HT-29 (cell line): ENCODE data around the gene PPP2CA. TPM values are rescaled to one million over a fixed set of nuclear protein-coding genes. Genes with fewer than 3 reads are reported as not detected.
A peak's percentile ranks its signal among the peaks of the same experiment; 100 is the strongest.
"Not testable (repeated sequence)": the region's sequence is repeated elsewhere in the genome, so short reads cannot be mapped to it uniquely, and the experiment has no call there.

Experiments used
- DNase-seq: peaks from one replicate; pipeline ENCODE4 v3.0.0-alpha.2; 2015; ENCODE audit warnings: low spot score
- total RNA-seq: library from RNA; depleted of rRNA; stranded (reverse); fragments of >200 nt; shearing (Covaris generic); gene quantifications from 2 replicates; pipeline ENCODE4 v1.2.3, GENCODE V29; 2014

Gene PPP2CA
- total RNA-seq, 1 experiment from 2014 or later, result 212 TPM

DNA sequence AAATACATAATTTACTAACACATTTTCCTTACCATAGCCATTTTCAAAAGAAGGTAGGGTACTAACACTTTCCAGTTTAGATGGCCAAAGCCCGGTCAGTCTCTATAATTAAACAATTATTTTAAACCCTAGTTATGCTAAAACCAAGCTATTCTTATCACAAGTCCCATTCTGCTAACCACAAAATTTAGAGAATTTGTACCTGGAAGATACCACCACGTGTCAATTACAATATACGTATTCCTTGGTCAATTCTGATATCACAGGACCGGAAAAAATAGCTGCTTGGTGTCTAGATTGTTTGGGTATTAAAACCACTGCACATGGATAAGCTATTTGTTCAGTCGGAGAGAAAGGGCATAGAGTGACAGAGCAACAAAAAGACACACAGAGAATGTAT is 30.2 kb downstream of the PPP2CA start:
- DNase-seq, result no peak

DNA sequence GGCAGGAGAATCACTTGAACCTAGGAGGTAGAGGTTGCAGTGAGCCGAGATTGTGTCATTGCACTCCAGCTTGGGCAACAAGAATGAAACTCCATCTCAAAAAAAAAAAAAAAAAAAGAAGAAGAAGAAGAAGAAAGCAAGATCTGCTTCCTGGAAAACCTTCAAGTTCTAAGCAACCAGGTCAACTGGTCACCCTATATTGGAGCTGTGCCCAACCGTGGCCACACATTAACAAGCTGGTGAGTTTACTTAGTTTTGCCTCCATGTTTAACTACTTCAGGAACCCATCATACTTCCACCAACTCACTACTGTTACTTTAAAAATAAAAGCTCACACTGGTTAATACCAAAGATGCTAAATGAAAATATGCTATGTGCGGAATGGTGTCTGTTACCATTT is 36.8 kb downstream of the PPP2CA start:
- DNase-seq, result peak; percentile 44

DNA sequence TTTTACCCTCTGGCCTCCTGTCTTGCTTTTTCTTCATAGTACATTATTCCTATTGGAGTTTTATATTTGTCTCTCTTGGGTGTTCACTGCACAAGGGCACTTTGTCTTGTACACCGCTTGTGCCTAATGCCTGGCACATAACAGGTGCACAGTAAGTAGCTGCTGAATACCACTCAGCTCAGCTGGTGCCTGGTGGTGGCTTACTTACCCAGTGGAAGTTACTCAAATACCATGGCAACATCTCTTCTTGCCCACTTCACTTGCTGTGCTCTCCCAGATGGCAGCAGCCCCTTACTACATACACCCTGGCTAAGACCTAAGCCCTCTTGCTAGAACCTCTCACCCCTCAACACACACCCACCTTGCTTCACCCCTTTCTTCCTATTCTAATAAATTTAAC is 37.8 kb downstream of the PPP2CA start:
- DNase-seq, result no peak

DNA sequence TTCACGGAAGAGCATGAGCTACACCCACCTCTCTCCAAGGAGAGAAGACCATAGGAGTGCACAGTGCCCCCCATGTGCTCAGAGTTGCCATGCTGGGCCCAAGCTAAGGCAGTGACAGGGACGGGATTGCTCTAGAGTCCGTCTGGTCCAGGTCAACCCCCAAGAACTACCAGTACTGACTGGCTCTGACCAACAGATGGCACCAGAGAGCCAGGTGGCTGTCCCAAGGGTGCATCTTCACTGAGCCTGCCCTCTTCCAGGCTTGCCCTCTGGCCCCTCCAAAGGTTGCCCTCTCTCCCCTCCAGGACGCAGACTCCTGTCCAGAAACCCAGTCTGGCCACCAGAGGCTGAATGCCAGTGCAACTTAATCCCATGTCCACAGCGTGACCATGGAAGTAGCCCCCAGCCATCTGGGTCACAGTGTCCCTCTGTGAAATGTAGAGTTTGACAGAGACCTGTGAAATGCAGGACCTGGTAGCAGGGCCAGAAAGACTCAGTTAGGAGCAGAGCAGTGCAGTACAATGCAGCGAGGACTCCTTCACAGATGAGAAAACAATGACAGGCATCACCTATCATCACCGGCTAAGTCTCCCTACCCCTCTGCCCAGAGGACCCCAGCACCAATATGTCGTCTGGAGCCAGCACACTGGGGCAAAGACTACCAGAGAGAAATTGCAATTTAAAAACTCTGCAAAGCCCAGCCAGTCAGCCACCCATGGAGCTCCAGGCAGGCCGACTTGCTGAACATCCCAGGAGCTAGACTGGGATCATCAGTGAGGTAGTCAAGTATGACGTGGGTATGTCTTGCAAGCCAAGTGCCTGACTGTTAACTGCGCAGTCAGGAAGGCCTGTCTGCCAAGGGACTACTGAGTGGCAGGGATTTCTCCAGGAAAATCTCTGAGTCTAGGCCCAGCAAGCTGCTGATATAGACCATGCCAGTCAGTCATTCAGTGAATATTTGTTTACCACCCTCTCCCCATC is 41.4 kb downstream of the PPP2CA start:
- DNase-seq, result peak; percentile 92

DNA sequence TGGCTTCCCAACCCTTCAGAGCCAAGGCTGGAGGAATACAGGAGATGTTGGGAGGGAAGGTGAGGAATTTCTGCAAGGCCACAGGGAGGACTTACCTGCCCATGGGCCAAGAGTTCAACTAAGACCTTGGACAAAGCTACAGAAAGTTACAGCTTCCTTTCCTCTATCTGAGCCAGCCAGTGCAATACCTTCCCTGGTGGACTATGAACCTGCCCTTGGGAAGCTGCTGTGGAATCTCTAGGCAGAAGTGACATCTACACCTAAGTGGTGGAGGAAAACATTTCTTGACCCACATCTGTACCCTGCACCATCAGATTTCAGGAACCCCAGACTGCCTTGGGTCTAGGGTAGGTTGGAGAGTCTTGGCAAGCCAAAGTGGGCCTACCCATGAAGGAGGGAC is 42.4 kb downstream of the PPP2CA start:
- DNase-seq, result no peak

DNA sequence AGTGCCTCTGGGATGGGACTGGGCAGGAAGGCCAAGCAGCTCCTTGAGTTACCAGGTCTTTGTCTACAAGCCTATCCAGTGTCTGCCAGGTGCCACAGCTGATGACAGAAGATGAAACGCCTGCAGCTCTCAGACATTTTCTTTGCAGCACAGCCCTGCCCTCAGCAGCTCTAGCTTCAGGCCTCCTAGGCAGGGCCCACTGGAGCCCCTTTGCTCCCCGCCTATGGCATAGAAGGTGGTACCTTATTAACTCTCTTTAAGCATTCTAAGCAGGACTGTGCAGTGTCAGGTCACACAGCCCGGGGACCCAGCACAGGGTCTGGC is 47.8 kb downstream of the PPP2CA start:
- DNase-seq, result no peak

DNA sequence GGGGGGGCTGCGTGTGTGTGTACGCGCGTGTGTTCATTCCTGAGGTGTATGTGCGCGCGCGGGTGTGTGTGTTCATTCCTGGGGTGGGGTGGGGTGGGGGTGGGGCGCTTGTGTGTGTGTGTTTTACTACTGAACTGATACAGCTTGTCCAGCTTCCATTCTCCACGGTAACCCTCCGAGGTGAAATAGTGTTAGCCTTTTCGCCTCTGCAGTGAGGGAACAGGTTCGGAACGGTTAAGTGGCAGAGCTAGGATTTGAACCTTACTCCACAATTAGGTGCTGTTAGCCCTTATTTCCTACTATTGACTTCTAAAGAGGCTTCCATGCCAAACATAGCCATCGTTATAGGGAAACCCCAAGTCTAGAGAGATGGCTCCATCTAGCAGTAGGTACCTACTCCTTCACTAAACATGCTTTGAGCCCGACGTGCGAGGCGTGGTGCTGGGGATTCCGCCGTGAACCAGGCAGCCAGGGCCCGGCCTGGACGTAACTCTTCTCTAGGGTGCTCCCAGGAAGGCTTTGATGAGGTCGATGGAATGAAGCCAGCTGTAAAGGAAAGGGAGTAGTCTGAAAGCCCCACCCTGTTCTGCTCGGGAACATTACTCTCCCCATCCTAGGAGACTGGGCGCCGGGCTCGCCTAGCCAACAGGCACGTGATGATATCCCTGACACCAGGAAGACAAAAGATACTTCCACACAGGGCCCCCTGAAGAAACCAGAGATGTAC is 48.3 kb downstream of the PPP2CA start:
- DNase-seq, result peak; percentile 87

DNA sequence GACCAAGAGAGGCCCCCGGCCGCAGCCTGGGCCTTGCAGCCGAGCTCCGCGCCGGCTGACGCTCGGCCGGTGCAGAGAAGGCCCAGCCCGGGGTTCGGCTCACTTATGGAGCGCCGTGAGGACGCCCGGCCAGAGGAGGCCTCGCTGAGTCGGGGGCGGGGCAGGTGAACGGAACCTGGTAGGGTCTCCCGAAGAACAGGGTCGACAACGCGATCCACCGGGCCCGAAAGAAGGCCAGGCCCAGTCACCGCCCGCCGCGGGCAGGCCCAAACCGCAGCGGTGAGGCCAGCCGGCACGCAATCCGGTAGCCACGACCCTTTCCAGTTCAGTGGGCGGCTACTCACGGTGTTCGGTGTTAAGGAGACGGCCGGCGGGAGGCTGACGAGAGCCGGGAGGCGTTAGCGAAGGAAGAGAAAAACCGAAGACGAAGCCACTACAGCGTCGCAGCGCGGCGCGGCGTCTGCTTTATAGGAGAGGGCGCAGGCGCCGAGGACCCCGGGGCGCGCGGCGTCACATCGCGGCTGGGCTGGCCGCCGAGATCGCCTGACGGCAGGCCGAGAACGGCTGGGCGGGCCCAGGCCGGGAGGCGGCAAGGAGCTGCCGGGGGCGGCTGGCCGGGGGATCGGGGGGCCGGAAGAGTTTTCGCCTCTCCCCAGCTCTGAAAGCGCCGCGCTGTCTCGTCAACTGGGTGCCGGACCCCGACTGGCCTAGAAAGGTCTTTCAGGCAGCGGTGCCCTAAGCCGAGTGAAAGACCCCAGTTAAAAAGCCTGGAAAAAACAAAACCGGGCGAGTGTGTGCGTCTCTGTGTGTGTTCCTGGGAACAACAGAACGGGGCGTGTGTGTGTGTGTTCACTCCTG is 49.1 kb downstream of the PPP2CA start, which contains the start of gene SKP1:
SKP1 (minus strand) TSS at position 440 of the 858 bp plus-strand sequence. CDS start 2,928 bp downstream, outside the sequence.
- peak; percentile 92 for DNase-seq

DNA sequence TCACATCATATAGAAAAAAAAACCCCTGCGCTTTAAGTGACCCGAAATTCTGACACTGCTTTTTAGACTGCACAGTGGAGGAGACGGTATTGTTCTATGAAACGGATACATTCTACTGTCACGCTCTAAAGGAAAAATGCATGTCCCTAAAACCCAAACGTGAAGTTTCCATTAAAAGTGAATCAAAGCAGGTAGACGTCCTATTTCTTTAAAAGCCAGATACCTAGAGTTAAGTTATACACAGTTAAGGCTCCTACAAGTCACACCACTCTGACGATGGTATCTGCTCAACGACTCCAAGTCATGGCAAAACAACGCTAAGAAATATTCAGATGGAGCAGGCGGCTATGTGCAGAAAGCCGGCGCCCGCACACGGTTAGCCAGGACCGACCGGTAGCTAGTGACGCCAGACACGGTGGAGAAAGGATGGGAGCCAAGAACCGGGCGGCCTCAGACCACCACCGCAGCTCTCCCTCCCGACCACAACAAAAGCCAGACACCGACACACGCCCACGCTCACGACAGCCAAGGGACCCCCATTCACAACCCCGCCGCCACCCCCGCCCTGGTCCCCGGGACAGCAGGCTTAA is 49.9 kb downstream of the PPP2CA start:
- DNase-seq, result peak; percentile 62

DNA sequence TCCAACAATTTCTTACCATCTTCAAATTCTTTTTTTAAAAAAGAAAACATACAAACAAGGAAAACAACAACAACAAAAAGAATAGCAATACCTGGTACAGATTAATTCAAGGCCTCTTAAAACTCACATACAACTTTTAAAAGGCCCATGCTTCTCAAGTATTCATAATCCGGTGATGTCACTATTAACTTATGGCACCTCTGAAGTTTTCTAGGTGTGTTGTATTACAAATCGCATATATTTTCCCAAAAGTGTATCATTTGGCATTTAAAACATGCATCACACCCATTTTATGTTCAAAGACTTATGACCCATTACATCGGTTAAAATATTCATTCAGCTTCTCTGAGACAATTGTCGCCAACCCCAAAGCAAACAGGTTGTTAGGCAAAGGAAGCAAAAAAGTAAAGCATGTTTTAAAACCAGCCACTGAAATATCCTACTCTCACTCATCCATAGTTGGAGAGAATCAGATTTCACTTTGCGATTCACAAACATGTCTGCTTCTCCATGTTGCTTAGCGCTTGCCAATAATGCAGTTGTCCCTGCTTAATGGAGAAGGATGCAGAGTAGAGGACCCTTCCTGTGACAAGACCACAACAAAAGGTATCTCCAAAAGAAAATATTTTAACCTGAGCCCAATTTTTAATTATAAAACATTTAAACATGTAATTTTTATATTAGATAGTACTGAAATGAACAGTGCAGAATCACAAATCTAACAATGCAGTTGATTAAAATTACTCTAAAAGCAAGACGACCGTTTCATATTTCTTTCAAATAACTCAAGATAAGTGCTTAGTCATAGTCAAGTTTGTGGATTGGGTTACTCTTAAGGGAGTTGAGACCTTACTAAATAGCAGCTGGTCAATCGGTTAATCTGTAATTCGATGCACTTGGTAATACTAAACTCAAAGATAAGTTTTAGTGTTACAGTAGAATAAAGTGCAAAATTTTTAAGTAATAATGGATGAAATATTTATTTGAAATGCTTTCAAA is 50.7 kb downstream of the PPP2CA start:
- DNase-seq, result peak; percentile 55

DNA sequence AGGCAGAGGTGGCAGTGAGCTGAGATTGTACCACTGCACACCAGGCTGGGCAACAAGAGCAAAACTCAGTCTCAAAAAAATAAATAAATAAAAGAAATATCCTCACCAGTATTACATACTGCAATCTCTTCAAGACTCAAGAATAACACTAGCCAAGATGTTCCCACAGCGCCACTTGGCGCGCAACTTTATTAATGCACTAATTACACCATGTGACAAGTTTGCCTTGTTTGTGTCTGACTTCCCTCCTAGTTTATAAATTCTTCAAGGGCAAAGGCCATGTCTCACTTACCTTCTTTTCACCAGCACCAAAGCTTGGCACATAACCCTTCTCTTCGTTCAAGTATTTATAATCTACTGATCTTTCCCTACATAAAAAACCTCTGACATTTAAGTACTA is 53.9 kb downstream of the PPP2CA start:
- DNase-seq, result peak; percentile 54

DNA sequence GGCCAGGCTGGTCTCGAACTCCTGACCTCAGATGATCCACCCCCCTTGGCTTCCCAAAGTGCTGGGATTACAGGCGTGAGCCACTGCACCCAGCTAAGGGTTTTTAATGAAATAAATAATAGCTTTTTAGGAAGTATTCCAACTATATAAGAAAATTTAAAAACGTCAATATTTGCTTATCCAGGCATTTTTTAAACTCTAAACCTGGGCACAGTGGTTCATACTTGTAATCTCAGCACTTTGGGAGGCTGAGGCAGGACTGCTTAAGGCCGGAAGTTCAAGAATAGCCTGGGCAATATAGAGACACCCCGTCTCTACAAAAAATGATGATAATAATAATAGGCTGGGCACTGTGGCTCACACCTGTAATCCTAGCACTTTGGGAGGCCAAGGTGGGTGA is 63.3 kb downstream of the PPP2CA start:
- no peak for DNase-seq

DNA sequence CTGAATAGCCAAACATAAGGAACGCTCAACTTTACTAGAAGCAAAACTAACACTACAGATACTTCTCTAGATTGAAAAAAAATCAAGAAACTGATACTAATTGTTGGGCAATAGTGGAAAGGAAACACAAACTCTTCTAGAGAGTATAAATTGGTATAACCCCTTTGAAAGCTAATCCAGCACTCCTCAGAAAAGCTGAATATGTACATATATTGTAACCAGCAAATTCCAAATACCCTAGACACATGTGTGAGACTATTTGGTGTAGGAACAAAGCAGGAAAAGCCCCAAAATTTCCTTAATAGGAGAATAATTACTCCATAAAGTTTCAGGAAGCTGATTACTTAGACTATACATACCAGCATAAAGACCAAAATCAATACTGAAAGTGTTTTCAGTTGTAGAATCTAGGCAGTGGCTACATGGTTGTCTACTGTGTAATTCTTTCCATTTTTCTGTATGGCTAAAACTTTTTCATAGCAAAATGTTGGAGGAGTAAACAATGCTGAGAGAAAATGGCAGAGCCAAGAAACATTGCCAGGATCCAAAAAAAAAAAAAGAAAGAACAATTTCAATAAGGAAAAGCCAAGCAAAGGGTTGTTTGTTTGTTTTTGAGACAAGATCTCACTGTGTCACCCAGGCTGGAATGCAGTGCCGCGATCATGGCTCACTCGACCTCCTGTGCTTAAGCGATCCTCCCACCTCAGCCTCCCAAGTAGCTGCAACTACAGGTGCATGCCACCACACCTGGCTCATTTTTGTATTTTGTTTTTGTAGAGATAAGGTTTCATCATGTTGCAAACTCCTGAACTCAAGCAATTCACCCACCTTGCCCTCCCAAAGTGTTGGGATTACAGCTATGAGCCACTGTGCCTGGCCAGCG is 64.1 kb downstream of the PPP2CA start:
- no peak for DNase-seq

DNA sequence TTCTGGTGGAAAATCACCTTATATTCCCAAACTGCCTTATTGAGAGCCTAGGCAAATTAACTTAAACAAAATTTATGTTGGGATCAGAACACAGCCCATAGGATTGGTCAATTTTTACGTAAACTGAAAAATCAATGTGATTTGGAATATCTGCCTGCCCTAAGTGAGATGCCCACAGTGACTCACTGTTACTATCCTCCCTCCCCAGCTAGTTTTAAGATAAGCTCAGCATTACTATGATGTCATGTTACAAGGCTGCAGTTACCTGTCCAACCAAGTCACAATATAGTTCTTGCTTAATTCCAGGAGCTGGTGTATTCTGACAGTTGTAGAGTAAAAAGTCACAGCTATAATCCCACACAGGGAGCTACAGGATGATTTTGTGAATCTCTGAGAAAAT is 72.2 kb downstream of the PPP2CA start:
- DNase-seq, result no peak

DNA sequence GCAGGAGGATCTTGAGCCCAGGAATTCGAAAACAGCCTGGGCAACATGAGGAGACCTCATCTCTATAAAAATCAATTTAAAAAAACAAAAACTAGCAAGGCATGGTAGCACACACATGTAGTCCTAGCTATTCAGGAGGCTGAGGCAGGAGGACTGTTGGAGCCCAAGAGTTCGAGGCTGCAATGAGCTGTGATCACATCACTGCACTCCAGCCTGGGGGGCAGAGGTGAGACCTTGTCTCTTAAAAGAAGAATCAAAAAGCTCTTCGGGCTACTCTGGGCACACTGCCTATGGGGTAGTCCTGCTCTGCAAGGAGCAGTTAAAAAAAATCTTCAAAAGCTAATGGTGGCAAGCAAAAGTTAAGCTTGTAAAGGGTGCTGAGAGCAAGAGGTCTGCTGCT is 72.6 kb downstream of the PPP2CA start:
- no peak for DNase-seq

DNA sequence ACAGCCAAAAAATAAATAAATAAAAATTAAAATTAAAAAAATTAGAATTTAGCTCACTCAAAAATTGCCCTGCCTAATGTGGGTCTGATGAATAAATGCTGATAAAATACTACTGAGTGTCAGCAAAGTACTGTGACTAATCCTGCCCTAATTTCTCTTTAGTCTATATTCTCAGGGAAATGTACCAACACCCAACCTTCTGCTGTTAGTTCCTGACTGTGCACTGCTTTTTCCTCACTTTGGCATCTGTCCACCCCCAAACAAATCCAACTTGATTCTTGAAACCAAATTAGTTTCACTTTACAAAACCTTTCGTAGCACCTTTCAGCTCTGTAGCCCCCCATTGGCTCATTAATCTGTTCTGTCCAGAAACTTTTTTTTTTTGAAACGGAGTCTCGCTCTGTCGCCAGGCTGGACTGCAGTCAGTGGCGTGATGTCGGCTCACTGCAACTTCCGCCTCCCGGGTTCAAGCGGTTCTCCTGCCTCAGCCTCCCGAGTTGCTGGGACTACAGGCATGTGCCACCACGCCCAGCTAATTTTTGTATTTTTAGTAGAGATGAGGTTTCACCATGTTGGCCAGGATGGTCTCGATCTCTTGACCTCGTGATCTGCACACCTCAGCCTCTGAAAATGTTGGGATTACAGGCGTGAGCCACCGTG is 73.6 kb downstream of the PPP2CA start:
- DNase-seq, result not testable (repeated sequence)

DNA sequence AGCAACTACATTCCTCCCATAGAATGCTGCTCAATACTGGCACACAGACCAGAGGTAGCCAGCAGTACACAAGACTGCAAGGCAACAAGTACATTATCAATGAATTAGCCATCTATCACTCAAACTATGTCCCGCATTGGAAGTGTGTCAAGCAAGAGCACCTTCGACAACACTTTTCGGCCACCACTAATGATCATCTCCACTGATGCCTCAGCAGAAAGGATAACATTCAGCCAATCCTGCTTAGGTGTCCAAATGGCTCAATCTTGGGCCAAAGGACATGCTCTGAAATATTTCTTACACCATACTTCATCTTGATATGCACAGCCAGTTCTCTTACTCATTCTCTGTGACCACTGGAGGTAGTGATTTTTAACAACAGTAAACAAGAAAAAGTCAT is 74.2 kb downstream of the PPP2CA start:
- no peak for DNase-seq

DNA sequence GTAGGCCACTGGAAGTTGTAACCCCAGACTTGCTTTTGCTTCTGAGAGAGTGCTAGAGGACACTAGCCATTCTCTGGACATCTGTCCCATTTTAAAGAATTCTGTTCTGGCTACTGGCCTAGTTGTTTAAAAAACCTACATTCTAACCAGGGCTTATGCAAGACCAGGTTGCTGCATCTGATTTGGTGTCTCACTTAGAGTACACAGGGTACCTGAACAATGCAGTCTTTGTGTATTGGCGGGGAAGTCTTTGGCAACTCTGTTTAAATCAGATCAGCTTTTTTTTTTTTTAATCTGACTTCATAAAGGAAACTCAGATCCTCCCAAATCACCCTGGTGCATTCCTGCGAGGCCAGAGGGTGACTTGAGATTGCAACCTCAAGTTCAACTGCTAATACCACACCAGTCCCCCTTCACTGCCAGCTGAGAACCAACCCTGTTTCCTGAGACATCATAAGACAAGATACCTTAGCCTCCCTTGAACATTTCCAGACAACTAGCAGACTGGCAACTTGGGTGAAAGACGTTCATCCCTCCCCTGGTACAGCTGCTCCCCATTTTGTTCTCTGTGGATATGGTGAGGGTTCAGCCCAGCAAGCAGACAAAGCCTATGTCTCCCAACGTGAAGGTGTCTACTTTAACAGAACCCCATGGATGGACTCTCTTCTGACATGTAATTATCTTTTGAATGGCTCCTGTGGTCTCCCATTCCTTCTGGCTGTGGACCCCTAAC is 76.1 kb downstream of the PPP2CA start:
- DNase-seq, result peak; percentile 32
